ENCODE data around the gene SLC25A20. TPM values are rescaled to one million over a fixed set of nuclear protein-coding genes. Genes with fewer than 3 reads are reported as not detected.
A peak's percentile ranks its signal among the peaks of the same experiment; 100 is the strongest.
"Not testable (repeated sequence)": the region's sequence is repeated elsewhere in the genome, so short reads cannot be mapped to it uniquely, and the experiment has no call there.

SLC25A20 gene
- polyA plus RNA-seq, 1 donor, result 20.9 TPM

GRCh38 chr3:48847504-48848423 lies 50.9 kb downstream of the SLC25A20 start, which contains the start of gene PRKAR2A:
Gene PRKAR2A (minus strand): TSS chr3:48847874. CDS start chr3:48847596, 278 bp downstream.
- peak; percentile 90 for DNase-seq

DNA sequence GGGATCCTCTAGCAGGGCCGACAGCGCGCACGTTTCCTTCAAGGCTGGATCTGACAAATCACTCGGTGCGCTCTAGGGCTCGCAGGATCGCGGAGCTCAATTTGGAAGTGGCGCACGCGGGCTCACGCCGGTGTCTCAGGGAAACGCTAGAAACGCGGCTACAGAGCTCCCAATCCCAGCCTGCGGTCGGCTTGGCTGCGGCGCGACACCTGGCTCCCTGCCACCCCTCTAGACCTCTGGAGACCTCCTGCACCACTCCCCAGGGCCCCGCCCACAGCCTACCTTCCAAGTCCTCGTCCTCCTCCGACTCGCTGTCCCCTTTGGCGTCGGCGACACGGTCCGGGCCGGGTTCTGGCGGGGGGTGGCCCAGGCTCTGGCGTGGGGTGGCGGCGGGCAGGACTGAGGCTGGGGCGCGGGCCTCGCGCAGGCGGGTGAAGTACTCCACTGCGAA lies 51.6 kb downstream of the SLC25A20 start:
- DNase-seq, result peak; percentile 52

- DNase-seq, result no peak
Observed at GRCh38 chr3:48845170-48845569, 53.5 kb downstream of the SLC25A20 start.

DNA sequence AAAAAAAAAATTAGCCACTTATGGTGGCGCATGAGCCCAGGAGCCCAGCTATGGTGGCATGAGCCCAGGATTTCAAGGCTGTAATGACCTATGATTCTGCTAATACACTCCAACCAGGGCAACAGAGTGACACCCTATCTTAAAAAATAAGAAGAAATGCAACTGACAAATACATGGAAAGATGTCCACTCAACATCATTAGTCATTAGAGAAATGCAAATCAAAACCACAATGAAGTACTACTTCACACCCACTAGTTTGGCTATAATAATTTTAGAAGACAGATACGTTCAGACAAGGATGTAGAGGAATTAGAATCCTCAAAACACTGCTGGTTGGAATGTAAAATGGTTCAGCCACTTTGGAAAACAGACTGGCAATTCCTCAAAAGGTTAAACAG lies 61.5 kb downstream of the SLC25A20 start:
- no peak for DNase-seq

DNA sequence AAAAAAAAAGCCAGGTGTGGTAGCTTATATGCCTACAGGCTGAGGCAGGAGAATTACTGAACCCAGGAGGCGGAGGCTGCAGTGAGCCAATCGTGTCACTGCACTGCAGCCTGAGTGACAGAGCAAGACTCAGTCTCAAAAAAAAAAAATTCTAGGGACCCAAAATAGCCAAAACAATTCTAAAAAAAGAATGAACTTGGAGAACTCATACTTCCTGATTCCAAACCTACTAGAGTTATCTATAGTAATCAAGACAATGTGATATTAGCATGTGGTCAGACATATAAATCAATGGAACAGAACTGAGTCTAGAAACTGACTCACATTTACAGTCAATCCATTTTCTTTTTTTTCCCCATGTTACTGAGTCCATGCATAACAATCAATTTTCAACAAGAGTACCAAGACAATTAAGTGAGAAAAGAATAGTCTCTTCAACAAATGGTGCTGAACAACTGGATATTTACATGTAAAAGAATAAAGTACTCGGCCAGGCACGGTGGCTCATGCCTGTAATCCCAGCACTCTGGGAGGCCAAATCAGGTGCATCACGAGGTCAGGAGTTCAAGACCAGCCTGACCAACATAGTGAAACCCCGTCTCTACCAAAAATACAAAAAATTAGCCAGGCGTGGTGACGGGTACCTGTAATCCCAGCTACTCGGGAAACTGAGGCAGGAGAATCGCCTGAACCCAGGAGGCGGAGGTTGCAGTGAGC lies 62.9 kb downstream of the SLC25A20 start:
- no peak for DNase-seq

DNA sequence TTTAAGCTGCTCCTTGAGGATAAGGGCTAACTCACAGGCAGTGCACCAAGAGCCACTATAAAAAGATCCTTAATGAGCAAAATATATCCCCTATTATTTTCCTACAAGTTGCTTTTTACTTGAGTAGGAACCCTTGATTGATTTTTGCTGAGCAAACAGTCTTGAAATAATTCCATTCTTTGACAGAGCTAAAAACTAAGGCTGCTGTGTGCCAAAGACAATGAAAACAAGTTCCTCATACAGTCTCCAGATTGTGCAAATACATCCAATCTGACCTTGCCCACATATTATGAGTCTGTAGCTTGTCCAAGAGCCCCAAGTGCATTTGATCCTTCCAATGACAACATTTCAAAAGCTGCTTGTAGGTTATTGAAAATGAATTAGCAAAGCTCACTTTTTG lies 66.0 kb downstream of the SLC25A20 start:
- DNase-seq, result no peak

- DNase-seq, result no peak
Observed at GRCh38 chr3:48830715-48831114, 68.0 kb downstream of the SLC25A20 start.

DNA sequence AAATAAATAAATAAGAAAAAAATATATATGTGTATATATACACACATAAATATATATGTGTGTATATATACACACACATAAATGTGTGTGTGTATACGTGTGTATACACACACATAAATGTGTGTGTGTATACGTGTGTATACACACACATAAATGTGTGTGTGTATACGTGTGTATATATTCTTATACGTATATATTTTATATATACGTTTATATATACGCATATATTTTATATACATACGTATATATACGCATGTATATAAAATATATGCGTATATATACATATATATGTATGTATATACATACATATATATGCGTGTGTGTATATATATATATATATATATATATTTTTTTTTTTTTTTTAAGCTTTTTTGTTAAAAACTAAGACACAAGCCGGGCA lies 69.2 kb downstream of the SLC25A20 start:
- not testable (repeated sequence) for DNase-seq

DNA sequence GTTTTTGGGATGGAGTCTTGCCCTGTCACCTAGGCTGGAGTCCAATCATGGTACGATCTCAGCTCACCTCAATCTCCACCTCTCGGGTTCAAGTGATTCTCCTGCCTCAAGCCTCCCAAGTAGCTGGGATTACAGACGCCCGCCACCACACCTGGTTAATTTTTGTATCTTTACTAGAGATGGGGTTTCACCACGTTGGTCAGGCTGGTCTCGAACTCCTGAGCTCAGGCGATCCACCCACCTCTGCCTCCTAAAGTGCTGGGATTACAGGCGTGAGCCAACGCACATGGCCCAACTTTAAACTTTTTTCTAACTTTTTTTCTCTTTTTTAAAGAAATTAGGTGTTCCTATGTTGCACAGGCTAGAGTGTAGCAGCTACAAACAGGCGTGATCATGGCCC lies 70.8 kb downstream of the SLC25A20 start:
- DNase-seq, result not testable (repeated sequence)

DNA sequence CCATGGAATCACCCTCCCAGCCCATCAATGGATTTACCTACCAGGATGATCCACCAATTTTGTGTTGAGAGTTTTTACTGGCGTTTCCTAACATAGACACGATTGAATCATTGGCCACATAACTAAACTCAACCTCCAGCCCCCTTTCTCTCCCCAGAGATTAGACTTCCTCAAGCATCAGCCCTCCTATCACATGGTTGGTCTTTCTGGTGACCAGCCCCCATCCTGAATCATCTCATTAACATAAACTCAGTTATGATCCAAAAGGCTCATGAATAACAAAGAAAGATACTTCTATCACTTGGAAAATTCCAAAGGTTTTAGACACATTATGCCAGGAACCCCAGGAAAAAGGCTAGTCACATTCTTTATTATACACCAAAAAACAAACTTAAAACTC lies 72.2 kb downstream of the SLC25A20 start:
- no peak for DNase-seq

DNA sequence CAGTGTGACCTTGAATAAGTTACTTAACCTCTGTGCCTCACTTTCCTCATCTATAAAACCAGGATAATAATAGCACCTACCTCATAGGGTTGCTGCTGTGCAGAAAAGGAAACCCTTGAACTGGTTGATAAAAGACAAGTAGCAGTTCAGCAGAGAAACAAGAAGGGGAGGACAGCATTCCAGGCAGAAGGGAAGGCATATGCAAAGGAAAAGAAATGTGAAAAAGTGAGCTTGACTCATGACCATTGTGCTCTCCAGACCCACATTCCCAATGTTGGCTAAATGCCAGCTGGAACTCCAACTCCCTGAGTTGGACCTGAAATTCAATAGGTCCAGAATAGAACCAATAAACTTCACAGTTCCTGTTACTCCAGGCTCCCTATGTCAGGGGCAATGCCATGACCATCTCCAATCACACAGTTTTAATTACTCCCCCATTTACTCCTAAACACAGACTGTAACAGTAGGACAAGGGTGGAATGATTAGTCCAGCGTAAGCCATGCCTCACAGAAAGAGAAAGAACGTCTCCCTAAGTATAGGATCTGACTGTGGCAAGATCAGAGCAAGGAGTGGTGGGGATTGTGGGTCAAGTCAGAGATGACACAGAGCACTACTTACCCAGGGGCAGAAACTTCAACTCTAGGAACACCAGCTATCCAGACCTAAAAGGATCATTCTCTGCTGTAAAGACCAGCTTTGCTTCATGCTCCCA lies 77.9 kb downstream of the SLC25A20 start:
- DNase-seq, result no peak

DNA sequence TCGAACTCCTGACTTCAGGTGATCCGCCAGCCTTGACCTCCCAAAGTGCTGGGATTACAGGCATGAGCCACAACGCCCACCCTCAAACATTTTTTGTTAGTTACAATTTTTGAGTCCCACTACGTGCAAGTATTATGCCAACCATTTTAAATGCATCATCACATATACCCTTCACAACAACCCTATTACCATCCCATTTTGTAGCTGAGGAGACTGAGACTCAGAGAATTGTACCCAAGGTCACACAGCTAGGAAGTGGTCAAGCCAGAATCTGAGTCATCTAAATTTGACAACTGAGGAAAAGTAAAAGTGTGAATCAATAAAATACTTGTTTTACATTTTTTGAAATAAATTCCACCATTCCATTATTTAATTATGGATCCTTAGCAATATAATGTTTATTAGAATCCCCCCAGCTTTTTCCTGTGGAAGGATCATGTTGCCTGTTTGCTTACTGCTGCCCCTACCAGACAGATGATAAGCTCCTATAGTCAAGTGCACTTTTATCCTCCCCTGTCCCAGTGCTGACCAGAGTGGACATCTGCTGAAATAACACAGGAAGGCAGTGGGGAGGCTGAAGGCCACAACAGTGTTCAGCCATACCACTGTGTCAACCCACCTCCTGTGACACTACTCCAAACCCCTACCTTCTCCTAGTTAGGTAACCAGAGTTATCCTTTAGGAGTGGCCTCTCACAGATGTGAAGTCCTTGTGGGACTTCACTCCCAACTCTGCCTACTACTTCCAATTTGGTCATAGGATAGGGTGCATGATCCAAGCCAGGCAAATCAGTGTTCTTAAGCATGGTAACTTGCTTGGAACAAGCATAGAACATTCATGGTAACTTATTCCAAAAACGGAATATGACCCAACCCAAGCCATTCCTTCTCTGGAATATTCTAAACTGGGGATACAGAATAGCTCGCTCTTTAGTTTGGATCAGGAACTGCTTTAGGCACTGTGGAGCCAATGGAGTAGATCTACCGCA lies 79.2 kb downstream of the SLC25A20 start:
- no peak for DNase-seq

- DNase-seq, result no peak
Observed at GRCh38 chr3:48811524-48811923, 87.2 kb downstream of the SLC25A20 start.

Other genes starting within 250 kb of the SLC25A20 start
- 1.1 TPM for gene CELSR3, start 236.0 kb downstream of the SLC25A20 start, polyA plus RNA-seq (ENCODE audit: insufficient read length)
- 16.2 TPM for gene NCKIPSD, start 213.0 kb downstream of the SLC25A20 start, polyA plus RNA-seq (ENCODE audit: insufficient read length)
- 241 TPM for gene IP6K2, start 181.7 kb downstream of the SLC25A20 start, polyA plus RNA-seq (ENCODE audit: insufficient read length)
- gene PRKAR2A, start 51.0 kb downstream of the SLC25A20 start, polyA plus RNA-seq (ENCODE audit: insufficient read length), result 47.8 TPM
- 112 TPM for gene ARIH2, start 20.0 kb upstream of the SLC25A20 start, polyA plus RNA-seq (ENCODE audit: insufficient read length)
- gene P4HTM, start 91.4 kb upstream of the SLC25A20 start, polyA plus RNA-seq (ENCODE audit: insufficient read length), result 42.0 TPM
- 214 TPM for gene WDR6, start 108.5 kb upstream of the SLC25A20 start, polyA plus RNA-seq (ENCODE audit: insufficient read length)
- gene DALRD3, start 119.7 kb upstream of the SLC25A20 start, polyA plus RNA-seq (ENCODE audit: insufficient read length), result 78.5 TPM
- gene NDUFAF3, start 123.2 kb upstream of the SLC25A20 start, polyA plus RNA-seq (ENCODE audit: insufficient read length), result 50.2 TPM
- gene IMPDH2, start 130.5 kb upstream of the SLC25A20 start, polyA plus RNA-seq (ENCODE audit: insufficient read length), result 217 TPM
- 97.6 TPM for gene QRICH1, start 195.2 kb upstream of the SLC25A20 start, polyA plus RNA-seq (ENCODE audit: insufficient read length)
- 315 TPM for gene QARS1, start 205.9 kb upstream of the SLC25A20 start, polyA plus RNA-seq (ENCODE audit: insufficient read length)
- gene USP19, start 221.9 kb upstream of the SLC25A20 start, polyA plus RNA-seq (ENCODE audit: insufficient read length), result 56.3 TPM
- gene LAMB2, start 234.2 kb upstream of the SLC25A20 start, polyA plus RNA-seq (ENCODE audit: insufficient read length), result 435 TPM

Measured in left kidney (tissue), 2 donors.